ENCODE results near the gene GNB1L. TPM values are rescaled to one million over a fixed set of nuclear protein-coding genes. Genes with fewer than 3 reads are reported as not detected.

Gene GNB1L
- total RNA-seq, 4 donors from 2014 or later = 0.59 to 12.2 (median 3.1) TPM

DNA sequence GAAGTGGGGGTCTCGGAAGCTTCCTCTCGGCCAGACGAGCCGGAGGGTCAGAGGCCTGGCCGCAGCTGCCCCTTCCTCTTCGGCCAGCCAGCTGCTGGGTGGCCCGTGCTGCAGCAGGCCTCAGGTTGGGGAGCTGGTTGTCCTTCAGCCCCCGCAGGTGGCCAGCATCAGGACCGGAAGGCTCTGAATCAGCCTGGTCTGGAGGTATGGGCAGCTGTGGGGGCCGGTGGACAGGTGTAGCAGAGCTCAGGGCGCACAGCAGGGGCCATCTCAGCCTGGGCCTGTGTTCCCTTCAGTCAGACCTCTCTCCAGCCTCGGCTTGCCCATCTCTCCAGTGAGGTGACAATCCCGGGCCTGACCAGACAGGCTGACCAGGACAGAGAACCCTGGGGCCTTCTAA, 107.9 kb downstream of the GNB1L start:
- TF ChIP-seq, protein P1, sequence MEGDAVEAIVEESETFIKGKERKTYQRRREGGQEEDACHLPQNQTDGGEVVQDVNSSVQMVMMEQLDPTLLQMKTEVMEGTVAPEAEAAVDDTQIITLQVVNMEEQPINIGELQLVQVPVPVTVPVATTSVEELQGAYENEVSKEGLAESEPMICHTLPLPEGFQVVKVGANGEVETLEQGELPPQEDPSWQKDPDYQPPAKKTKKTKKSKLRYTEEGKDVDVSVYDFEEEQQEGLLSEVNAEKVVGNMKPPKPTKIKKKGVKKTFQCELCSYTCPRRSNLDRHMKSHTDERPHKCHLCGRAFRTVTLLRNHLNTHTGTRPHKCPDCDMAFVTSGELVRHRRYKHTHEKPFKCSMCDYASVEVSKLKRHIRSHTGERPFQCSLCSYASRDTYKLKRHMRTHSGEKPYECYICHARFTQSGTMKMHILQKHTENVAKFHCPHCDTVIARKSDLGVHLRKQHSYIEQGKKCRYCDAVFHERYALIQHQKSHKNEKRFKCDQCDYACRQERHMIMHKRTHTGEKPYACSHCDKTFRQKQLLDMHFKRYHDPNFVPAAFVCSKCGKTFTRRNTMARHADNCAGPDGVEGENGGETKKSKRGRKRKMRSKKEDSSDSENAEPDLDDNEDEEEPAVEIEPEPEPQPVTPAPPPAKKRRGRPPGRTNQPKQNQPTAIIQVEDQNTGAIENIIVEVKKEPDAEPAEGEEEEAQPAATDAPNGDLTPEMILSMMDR (IDR thresholded peaks at IDR 0.05) = no peak
- TF ChIP-seq POLR2A (IDR thresholded peaks at IDR 0.05) = no peak
- no peaks in the 10 kb centered on the region for H3K36me3 ChIP-seq
- H3K4me3 ChIP-seq = no peak overlapping the region
- H3K27me3 ChIP-seq = no peaks in the 10 kb centered on the region
- H3K4me1 ChIP-seq = no peaks in the 10 kb centered on the region
- no peaks in the 10 kb centered on the region for H3K9me3 ChIP-seq
- intact Hi-C loops (cut with DNase I; ENCODE audit: low total_unique reads) = no loop called here
- DNase-seq = no peak
- no peak overlapping the region for H3K27ac ChIP-seq

DNA sequence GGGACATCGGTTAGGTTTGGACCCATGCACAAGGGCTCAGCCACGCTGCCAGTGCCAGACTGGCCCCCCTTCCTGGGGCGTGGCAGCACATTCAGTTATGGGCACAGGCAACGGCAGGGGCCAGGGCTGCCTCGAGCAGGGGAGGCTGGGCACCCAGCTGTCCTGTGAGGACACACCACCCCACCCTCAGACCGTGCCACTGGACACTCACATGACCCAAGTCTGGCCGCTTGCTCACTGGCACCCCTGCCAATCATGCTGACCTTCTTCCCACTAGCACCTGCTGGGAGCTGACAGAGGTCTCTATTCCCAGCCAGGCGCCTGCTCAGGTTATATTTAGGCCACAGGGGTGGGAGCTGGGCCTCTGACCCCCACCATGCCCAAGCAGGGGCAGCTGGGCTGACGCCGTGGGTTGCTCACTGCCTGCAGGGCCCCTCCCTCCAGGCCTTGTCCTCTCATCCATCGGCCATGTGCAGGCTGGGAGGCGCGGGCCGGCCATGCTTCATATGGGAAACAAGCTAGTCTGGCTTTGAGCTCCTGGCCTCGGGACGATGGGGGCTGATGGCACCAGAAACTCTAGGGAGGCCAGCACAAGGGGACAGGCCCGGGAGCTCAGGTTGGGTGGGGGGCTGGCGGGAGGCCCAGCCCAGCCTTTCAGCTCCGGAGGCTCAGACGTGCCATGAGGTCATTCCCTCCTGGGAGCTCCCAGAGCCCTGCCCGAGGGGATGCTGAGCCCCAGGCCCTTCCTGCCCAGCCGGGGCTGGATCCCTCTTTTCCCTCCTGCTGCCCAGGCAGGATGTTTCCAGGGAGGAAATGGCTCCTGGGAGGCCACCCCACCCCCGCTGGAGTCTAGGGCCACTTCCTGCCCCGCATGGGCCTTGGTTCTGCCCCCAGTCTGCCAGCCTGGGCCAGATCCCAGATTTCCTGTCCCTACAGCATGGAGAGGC, 109.2 kb downstream of the GNB1L start:
- no peak overlapping the region for H3K4me3 ChIP-seq
- DNase-seq = no peak
- H3K4me1 ChIP-seq = no peaks in the 10 kb centered on the region
- H3K27ac ChIP-seq = no peak overlapping the region
- H3K27me3 ChIP-seq = no peaks in the 10 kb centered on the region
- H3K9me3 ChIP-seq = no peaks in the 10 kb centered on the region
- TF ChIP-seq, protein P1 (IDR thresholded peaks at IDR 0.05) = no peak
- TF ChIP-seq POLR2A (IDR thresholded peaks at IDR 0.05) = no peak
- intact Hi-C loops (cut with DNase I; ENCODE audit: low total_unique reads) = no loop called here
- no peaks in the 10 kb centered on the region for H3K36me3 ChIP-seq

DNA sequence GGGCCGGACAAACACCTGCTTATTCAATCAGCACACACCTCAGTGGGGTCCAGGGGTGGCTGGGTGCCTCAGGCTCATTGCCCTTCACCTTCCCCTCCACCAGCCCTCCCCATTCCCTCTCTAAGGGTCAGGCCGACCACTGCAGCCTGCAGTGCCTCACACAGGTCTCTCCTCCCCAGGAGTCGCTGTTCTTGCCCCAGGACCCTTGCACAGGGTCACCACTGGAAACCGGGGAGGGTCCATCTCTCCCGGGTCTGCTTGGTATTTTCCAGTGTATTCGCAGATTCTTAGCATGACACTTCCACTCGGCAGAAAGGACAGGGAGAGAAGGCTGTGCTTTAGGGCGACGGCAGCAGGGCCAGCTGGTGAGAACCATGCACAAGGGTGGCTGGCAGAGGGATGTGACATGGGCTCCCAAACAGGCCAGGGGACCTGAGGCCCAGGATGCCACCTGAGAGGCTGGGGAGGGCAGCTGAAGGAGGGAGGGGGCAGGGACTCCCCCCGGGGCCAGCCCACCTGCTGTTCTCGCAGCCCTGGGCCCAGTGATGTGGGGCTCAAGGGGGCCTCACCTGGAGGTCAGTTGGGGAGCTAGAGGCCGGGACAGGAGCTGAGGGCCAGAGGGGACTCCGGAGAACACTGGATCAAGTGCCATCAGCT, 110.2 kb downstream of the GNB1L start:
- DNase-seq = no peak
- Histone ChIP-seq H3K9me3 (no peaks in the 10 kb centered on the region), H3K4me1 (no peaks in the 10 kb centered on the region), H3K36me3 (no peaks in the 10 kb centered on the region), H3K4me3 (no peak overlapping the region), H3K27me3 (no peaks in the 10 kb centered on the region), H3K27ac (no peak overlapping the region)
- TF ChIP-seq, protein P1 (IDR thresholded peaks at IDR 0.05) = no peak
- intact Hi-C loops (cut with DNase I; ENCODE audit: low total_unique reads) = no loop called here

DNA sequence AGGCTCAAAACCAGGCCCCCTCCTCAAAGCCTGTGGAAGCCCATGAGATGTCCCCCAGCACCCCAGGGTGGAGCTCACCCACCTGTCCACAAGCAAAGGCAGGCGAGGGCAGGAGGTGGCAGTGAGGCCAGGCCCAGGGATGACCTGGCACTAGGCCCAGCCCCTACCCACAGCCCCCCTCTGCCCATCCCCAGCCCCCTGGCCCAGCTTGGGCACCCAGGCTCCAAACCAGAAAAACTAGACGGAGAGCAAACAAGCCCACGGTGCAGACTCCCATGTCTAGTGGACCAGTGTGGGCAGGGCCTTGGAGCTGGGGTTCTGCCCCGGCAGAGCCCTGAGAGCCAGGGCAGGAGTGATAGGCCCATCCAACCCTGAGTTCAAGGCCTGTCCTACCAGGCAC, 111.0 kb downstream of the GNB1L start:
- H3K27me3 ChIP-seq = no peaks in the 10 kb centered on the region
- no peak for TF ChIP-seq POLR2A (IDR thresholded peaks at IDR 0.05)
- TF ChIP-seq, protein P1 (IDR thresholded peaks at IDR 0.05) = no peak
- H3K9me3 ChIP-seq = no peaks in the 10 kb centered on the region
- intact Hi-C loops (cut with DNase I; ENCODE audit: low total_unique reads) = no loop called here
- H3K27ac ChIP-seq = no peak overlapping the region
- no peak overlapping the region for H3K4me3 ChIP-seq
- no peaks in the 10 kb centered on the region for H3K4me1 ChIP-seq
- no peak for DNase-seq
- H3K36me3 ChIP-seq = no peaks in the 10 kb centered on the region

DNA sequence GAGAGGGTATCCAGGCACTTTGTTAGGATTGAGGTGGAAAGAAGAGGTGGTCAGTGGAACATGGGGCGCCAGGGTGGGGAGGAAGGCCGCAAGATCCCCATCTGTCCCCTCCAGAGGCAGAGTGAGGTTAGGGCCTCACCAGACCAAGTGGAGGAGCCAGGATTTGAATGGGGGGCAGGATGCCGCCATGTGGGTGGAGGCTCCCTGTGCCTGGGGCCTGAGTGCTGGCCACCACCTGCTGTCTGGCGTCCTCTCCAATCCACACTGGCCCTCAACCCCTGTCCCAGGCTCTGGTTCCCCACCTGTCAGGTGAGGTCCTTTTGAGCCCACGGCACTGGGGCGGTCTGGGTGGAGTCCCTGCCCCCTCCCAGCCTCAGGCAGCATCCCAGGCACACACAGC, 111.6 kb downstream of the GNB1L start:
- no peak overlapping the region for H3K27ac ChIP-seq
- H3K4me1 ChIP-seq = no peaks in the 10 kb centered on the region
- H3K27me3 ChIP-seq = no peaks in the 10 kb centered on the region
- intact Hi-C loops (cut with DNase I; ENCODE audit: low total_unique reads) = no loop called here
- H3K36me3 ChIP-seq = no peaks in the 10 kb centered on the region
- DNase-seq = no peak
- TF ChIP-seq, protein P1 (IDR thresholded peaks at IDR 0.05) = no peak
- no peak for TF ChIP-seq POLR2A (IDR thresholded peaks at IDR 0.05)
- H3K4me3 ChIP-seq = no peak overlapping the region
- no peaks in the 10 kb centered on the region for H3K9me3 ChIP-seq
